ENCODE data around the gene KRTAP5-3.
"Not testable (repeated sequence)": the region's sequence is repeated elsewhere in the genome, so short reads cannot be mapped to it uniquely, and the experiment has no call there.

The KRTAP5-3 gene

GRCh38 chr11:1576825-1577224, 31.4 kb downstream of the KRTAP5-3 start:
- Histone ChIP-seq H3K9me3 (ENCODE audit: severe bottlenecking) (peaks cover 13% of the 10 kb centered on the region), H3K27me3 (ENCODE audit: insufficient read depth, low read depth, severe bottlenecking) (peaks cover 24% of the 10 kb centered on the region), H3K4me3 (ENCODE audit: low read depth, low read length) (no peak overlapping the region), H3K36me3 (no peaks in the 10 kb centered on the region), H3K27ac (no peak overlapping the region)
- TF ChIP-seq, protein P1, sequence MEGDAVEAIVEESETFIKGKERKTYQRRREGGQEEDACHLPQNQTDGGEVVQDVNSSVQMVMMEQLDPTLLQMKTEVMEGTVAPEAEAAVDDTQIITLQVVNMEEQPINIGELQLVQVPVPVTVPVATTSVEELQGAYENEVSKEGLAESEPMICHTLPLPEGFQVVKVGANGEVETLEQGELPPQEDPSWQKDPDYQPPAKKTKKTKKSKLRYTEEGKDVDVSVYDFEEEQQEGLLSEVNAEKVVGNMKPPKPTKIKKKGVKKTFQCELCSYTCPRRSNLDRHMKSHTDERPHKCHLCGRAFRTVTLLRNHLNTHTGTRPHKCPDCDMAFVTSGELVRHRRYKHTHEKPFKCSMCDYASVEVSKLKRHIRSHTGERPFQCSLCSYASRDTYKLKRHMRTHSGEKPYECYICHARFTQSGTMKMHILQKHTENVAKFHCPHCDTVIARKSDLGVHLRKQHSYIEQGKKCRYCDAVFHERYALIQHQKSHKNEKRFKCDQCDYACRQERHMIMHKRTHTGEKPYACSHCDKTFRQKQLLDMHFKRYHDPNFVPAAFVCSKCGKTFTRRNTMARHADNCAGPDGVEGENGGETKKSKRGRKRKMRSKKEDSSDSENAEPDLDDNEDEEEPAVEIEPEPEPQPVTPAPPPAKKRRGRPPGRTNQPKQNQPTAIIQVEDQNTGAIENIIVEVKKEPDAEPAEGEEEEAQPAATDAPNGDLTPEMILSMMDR (IDR thresholded peaks at IDR 0.05; ENCODE audit: low read depth, low read length), result no peak
- DNase-seq, result no peak

DNA sequence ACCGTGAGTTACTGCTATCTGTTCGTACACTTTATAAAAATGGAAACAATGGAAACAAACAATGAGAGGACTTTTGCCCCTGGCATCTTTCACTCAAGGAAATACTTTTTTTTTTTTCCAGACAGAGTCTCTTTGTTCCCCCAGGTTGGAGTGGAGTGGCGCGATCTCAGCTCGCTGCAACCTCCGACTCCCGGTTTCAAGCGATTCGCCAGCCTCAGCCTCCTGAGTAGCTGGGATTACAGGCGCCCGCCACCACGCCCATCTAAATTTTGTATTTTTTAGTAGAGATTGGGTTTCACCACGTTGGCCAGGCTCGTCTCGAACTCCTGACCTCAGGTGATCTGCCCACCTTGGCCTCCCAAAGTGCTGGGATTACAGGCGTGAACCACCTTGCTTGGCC, 32.5 kb downstream of the KRTAP5-3 start:
- not testable (repeated sequence) for H3K27ac ChIP-seq; H3K4me3 ChIP-seq (ENCODE audit: low read depth, low read length); DNase-seq; H3K36me3 ChIP-seq
- Histone ChIP-seq H3K27me3 (ENCODE audit: insufficient read depth, low read depth, severe bottlenecking) (peaks cover 24% of the 10 kb centered on the region), H3K9me3 (ENCODE audit: severe bottlenecking) (peaks cover 13% of the 10 kb centered on the region)

- no peak for DNase-seq
- Histone ChIP-seq H3K4me3 (ENCODE audit: low read depth, low read length) (no peak overlapping the region), H3K27ac (no peak overlapping the region), H3K9me3 (ENCODE audit: severe bottlenecking) (peaks cover 13% of the 10 kb centered on the region), H3K27me3 (ENCODE audit: insufficient read depth, low read depth, severe bottlenecking) (peaks cover 24% of the 10 kb centered on the region), H3K36me3 (no peaks in the 10 kb centered on the region; the same call in 1 of the 2 replicates)
- TF ChIP-seq, protein P1 (IDR thresholded peaks at IDR 0.05; ENCODE audit: low read depth, low read length), result no peak
Measured at GRCh38 chr11:1574933-1575242, 33.4 kb downstream of the KRTAP5-3 start.

DNA sequence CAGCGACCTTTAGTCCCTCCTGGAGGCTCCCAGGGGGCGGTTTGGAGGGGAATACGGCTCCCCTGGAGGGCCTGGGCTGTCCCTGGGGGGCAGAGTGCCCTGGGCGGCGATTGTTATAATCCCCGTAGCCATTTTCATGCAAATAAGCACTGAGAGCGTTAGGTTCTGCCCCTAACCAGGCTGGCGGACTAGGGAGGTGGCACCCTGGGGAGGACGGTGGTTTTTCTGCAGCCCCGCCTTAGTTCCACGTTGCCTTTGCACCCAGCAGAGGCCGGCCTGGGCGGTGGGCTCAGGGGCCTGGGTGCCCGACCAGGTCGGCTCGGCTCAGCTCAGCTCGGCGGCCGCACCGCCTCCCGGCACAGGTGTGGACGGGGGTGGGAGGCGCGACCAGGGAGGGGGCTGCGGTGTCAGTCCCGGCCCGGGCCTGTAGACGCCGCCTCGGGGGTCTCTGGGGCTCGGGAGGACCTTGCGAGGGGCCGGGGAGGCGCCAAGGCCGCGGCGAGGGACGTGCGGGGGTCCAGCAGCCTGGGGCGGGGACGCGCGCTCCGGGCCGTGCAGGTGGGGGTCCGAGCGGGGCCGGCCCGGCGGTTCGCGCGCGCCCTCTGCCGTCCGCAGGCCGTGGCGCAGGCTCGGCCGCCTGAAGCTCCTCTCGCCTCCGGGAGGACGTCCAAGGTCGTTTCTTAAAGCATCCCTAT, 33.9 kb downstream of the KRTAP5-3 start:
- H3K4me3 ChIP-seq (ENCODE audit: low read depth, low read length), result peak overlapping the region; percentile 11; the same call in 1 of the 2 replicates
- no peak overlapping the region for H3K27ac ChIP-seq
- peak; percentile 49 for DNase-seq
- peaks cover 13% of the 10 kb centered on the region for H3K9me3 ChIP-seq (ENCODE audit: severe bottlenecking)
- TF ChIP-seq, protein P1 (IDR thresholded peaks at IDR 0.05; ENCODE audit: low read depth, low read length), result peak; percentile 83
- H3K36me3 ChIP-seq, result peaks cover 3% of the 10 kb centered on the region; the same call in 1 of the 2 replicates
- H3K27me3 ChIP-seq (ENCODE audit: insufficient read depth, low read depth, severe bottlenecking), result peaks cover 24% of the 10 kb centered on the region

- Histone ChIP-seq H3K27me3 (ENCODE audit: insufficient read depth, low read depth, severe bottlenecking) (peaks cover 24% of the 10 kb centered on the region), H3K36me3 (peaks cover 7% of the 10 kb centered on the region), H3K4me3 (ENCODE audit: low read depth, low read length) (peak overlapping the region; percentile 11; the same call in 1 of the 2 replicates), H3K27ac (no peak overlapping the region), H3K9me3 (ENCODE audit: severe bottlenecking) (peaks cover 13% of the 10 kb centered on the region)
- TF ChIP-seq, protein P1 (IDR thresholded peaks at IDR 0.05; ENCODE audit: low read depth, low read length), result no peak
- peak; percentile 30 for DNase-seq
Measured at GRCh38 chr11:1573903-1574237, 34.4 kb downstream of the KRTAP5-3 start.

GRCh38 chr11:1573077-1573902, 35.0 kb downstream of the KRTAP5-3 start:
- TF ChIP-seq, protein P1 (IDR thresholded peaks at IDR 0.05; ENCODE audit: low read depth, low read length), result no peak
- Histone ChIP-seq H3K4me3 (ENCODE audit: low read depth, low read length) (peak overlapping the region; percentile 54), H3K9me3 (ENCODE audit: severe bottlenecking) (peaks cover 8% of the 10 kb centered on the region), H3K36me3 (peaks cover 7% of the 10 kb centered on the region), H3K27me3 (ENCODE audit: insufficient read depth, low read depth, severe bottlenecking) (peaks cover 24% of the 10 kb centered on the region), H3K27ac (no peak overlapping the region)
- DNase-seq, result no peak

Measured in WERI-Rb-1 (cell line).